SU-DHL-6 (cell line): ENCODE measurements around the gene RNF2.

Source experiments
- H2AFZ ChIP-seq: fragments of 200-600 bp; sonication (generic); 2 replicates; pipeline ENCODE4 v1.6.1; 2014; ENCODE audit warnings: low read depth, mild to moderate bottlenecking, moderate library complexity, mixed read lengths, antibody characterized with exemption, low read length; ENCODE audit not compliant: severe bottlenecking
- H3F3A ChIP-seq: fragments of 200-600 bp; shearing (Covaris generic); 2 replicates; pipeline ENCODE4 v1.6.0; 2016; ENCODE audit warnings: antibody characterized with exemption, mild to moderate bottlenecking; ENCODE audit not compliant: insufficient read depth
- H3K27ac ChIP-seq: fragments of 200-600 bp; sonication (generic); 2 replicates; pipeline ENCODE4 v1.5.1; 2016; ENCODE audit warnings: low read depth, mild to moderate bottlenecking, low read length, moderate library complexity, mixed read lengths
- H3K27me3 ChIP-seq: fragments of 200-600 bp; sonication (generic), shearing (Covaris generic); 2 replicates; pipeline ENCODE4 v1.6.0; 2014; ENCODE audit warnings: mild to moderate bottlenecking, low read length
- H3K36me3 ChIP-seq: fragments of 200-600 bp; sonication (generic); 2 replicates; pipeline ENCODE4 v1.6.1; 2014; ENCODE audit warnings: mild to moderate bottlenecking, low read length, mixed read lengths
- H3K4me2 ChIP-seq: fragments of 300-600, 200-600 bp; shearing (Covaris generic), sonication (generic); 2 replicates; pipeline ENCODE4 v1.6.0; 2014; ENCODE audit warnings: low read length, low read depth, mild to moderate bottlenecking; ENCODE audit not compliant: poor library complexity, severe bottlenecking
- H3K4me3 ChIP-seq: fragments of 200-600 bp; sonication (generic); 2 replicates; pipeline ENCODE4 v1.5.1; 2014; ENCODE audit warnings: antibody characterized with exemption, low read length, mild to moderate bottlenecking, mixed read lengths; ENCODE audit not compliant: insufficient read depth, poor library complexity, severe bottlenecking
- H3K79me2 ChIP-seq: fragments of 200-600 bp; sonication (generic); 2 replicates; pipeline ENCODE4 v1.6.1; 2014; ENCODE audit warnings: mild to moderate bottlenecking, low read length, moderate library complexity; ENCODE audit not compliant: insufficient read depth
- H3K9ac ChIP-seq: fragments of 200-600 bp; sonication (generic); 2 replicates; pipeline ENCODE4 v1.7.0; 2014; ENCODE audit warnings: mild to moderate bottlenecking, low read length
- H3K9me2 ChIP-seq: fragments of 200-600 bp; sonication (generic); replicated peaks from 2 replicates; pipeline ENCODE4 v1.6.1; 2014; ENCODE audit warnings: low read length; ENCODE audit not compliant: insufficient read depth
- H3K9me3 ChIP-seq: fragments of 200-600 bp; sonication (generic); 2 replicates; pipeline ENCODE4 v1.6.1; 2014; ENCODE audit warnings: low read length, mixed read lengths; ENCODE audit not compliant: insufficient read depth
- H4K20me1 ChIP-seq: fragments of 200-600 bp; sonication (generic); 2 replicates; pipeline ENCODE4 v1.6.1; 2014; ENCODE audit warnings: low read depth, mild to moderate bottlenecking, antibody characterized with exemption, low read length, moderate library complexity, mixed read lengths
- EZH2phosphoT487 ChIP-seq: fragments of 200-600 bp; sonication (generic), shearing (Covaris generic); conservative IDR thresholded peaks from 2 replicates; pipeline ENCODE4 v1.6.1; 2018; ENCODE audit warnings: mild to moderate bottlenecking, antibody characterized with exemption, low read length, moderate library complexity, mixed read lengths
- TF ChIP-seq, protein P1 (sequence below): fragments of 200-600 bp; sonication (generic); IDR thresholded peaks from one replicate; pipeline ENCODE4 v1.5.1; 2017; ENCODE audit warnings: antibody characterized with exemption, mild to moderate bottlenecking, low read length, moderate library complexity; ENCODE audit not compliant: insufficient read depth, poor library complexity, severe bottlenecking

RNF2 gene

DNA sequence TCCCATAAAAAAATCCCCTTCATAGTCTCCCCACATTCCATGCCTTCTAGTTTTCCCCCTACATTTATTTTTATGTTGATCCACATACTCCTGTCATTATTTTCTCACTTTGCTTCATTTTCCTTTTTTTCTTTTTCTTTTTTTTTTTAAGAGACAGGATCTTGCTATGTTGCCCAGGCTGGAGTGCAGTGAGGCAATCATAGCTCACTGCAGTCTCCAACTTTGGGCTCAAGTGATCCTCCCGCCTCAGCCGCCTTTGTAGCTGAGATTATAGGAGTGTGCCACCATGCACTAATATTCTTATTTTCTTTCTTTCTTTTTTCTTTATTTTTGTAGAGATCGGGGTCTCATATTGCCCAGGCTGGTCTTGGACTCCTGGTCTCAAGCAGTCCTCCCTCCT, 7.8 kb downstream of the RNF2 start:
- H3K4me3 ChIP-seq: no peak overlapping the region
- H3F3A ChIP-seq: no peaks in the 10 kb centered on the region
- H3K27ac ChIP-seq: no peak overlapping the region
- no peaks in the 10 kb centered on the region for H3K36me3 ChIP-seq
- no peaks in the 10 kb centered on the region for H3K27me3 ChIP-seq
- peaks cover 22% of the 10 kb centered on the region for H4K20me1 ChIP-seq
- H3K4me2 ChIP-seq: no peak overlapping the region
- no peaks in the 10 kb centered on the region for H3K9me2 ChIP-seq
- H2AFZ ChIP-seq: no peak overlapping the region
- H3K79me2 ChIP-seq: peaks cover 73% of the 10 kb centered on the region
- no peak for TF ChIP-seq EZH2phosphoT487
- TF ChIP-seq, protein P1, sequence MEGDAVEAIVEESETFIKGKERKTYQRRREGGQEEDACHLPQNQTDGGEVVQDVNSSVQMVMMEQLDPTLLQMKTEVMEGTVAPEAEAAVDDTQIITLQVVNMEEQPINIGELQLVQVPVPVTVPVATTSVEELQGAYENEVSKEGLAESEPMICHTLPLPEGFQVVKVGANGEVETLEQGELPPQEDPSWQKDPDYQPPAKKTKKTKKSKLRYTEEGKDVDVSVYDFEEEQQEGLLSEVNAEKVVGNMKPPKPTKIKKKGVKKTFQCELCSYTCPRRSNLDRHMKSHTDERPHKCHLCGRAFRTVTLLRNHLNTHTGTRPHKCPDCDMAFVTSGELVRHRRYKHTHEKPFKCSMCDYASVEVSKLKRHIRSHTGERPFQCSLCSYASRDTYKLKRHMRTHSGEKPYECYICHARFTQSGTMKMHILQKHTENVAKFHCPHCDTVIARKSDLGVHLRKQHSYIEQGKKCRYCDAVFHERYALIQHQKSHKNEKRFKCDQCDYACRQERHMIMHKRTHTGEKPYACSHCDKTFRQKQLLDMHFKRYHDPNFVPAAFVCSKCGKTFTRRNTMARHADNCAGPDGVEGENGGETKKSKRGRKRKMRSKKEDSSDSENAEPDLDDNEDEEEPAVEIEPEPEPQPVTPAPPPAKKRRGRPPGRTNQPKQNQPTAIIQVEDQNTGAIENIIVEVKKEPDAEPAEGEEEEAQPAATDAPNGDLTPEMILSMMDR: no peak
- no peak overlapping the region for H3K9ac ChIP-seq
- H3K9me3 ChIP-seq: no peaks in the 10 kb centered on the region

DNA sequence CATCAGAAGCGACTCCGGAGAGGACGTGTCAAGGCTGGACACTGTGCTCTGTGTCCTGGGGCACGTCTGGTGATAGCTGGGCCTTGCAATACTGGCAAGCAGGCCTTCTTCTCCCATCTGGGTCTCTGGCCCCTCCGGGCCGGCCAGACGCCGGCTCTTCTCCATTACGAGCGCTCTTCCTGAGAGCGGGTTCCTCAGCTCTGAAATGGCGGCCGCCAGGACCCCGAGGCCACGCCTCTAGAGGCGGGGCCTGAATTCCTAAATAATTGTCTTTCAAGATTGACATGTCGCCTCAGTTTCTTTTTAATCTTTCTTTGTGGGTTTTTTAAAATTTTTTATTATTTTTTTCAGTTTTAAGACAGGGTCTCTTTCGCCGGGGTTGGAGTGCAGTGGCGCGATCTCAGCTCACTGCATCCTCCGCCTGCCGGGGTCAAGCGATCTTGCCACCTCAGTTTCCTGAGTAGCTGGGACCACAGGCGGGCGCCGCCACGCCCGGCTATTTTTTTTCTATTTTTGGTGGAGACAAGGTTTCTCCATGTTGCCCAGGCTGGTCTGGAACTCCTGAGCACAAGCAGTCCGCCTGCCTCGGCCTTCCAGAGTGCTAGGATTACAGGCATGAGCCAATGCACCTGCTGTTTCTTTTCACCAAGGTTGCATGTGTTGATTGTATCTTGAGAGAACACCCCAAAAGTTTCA, 9.2 kb downstream of the RNF2 start:
- Histone ChIP-seq H3K27ac (no peak overlapping the region), H3K9ac (no peak overlapping the region), H3F3A (no peaks in the 10 kb centered on the region), H2AFZ (no peak overlapping the region), H3K9me3 (no peaks in the 10 kb centered on the region), H3K27me3 (no peaks in the 10 kb centered on the region), H3K9me2 (no peaks in the 10 kb centered on the region), H3K79me2 (peaks cover 74% of the 10 kb centered on the region), H4K20me1 (peaks cover 25% of the 10 kb centered on the region), H3K4me3 (no peak overlapping the region), H3K36me3 (no peaks in the 10 kb centered on the region), H3K4me2 (no peak overlapping the region)
- TF ChIP-seq, protein P1: no peak
- no peak for TF ChIP-seq EZH2phosphoT487

DNA sequence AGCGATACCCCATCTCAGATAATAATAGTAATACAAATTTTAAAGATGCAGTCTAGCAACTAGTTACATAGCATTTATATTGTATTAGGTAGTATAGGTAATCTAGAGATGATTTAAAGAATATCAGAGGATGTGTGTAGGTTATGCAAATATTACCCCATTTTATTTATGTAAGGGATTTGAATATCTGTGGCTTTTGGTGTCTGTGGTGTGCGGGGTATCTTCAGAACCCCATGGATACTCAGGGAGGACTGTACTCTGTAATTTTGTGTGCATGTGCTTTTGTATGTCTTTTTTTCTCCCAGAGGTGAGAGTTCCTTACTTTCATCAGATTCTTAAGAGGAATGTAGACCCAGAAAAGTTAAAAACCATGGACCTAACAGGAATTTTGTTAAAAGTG, 12.8 kb downstream of the RNF2 start:
- no peak overlapping the region for H3K27ac ChIP-seq
- H3K79me2 ChIP-seq: peaks cover 75% of the 10 kb centered on the region
- H3K36me3 ChIP-seq: no peaks in the 10 kb centered on the region
- no peaks in the 10 kb centered on the region for H3F3A ChIP-seq
- H3K4me3 ChIP-seq: no peak overlapping the region
- H3K4me2 ChIP-seq: no peak overlapping the region
- H3K27me3 ChIP-seq: no peaks in the 10 kb centered on the region
- TF ChIP-seq, protein P1: no peak
- TF ChIP-seq EZH2phosphoT487: no peak
- no peak overlapping the region for H2AFZ ChIP-seq
- H4K20me1 ChIP-seq: 0 out of 2 replicates have a peak, but pooled peaks cover 14% of the 10 kb centered on the region
- H3K9me2 ChIP-seq: no peaks in the 10 kb centered on the region
- H3K9ac ChIP-seq: no peak overlapping the region
- H3K9me3 ChIP-seq: no peaks in the 10 kb centered on the region
